ENCODE measurements around the gene ANKRD13D.

DNA sequence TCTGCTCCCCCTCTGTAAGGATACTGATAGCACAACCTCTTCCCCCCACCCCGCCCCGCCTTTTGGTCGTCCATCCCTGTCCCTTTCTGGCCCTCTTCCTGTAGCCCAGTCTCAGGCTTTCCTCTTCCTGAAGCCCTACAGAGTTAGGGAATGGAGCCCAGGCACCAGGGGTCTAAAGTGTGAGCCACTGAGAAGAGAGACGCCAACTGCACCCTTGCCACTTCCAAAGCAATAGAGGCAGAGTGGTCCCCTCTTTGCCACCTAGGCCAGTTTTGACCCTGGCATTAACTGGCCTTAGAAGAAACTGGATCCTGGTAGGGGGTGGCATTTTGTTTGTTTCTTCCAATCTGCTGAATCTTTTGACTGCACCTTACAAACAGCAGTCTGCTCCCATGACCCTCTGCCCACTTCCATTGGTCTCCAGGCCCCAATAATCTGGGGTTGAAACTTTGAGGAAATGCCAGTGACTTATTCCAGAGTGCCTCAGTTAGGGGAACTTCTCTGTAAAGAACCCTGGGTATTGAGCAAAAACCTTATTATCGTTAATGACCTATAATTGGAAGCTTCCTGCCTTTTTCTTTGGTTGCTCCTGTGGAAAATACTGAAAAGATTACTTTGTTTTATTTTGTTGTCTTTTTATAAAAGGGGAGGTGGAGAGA, 32.5 kb upstream of the ANKRD13D start:
- TF ChIP-seq, protein P1, sequence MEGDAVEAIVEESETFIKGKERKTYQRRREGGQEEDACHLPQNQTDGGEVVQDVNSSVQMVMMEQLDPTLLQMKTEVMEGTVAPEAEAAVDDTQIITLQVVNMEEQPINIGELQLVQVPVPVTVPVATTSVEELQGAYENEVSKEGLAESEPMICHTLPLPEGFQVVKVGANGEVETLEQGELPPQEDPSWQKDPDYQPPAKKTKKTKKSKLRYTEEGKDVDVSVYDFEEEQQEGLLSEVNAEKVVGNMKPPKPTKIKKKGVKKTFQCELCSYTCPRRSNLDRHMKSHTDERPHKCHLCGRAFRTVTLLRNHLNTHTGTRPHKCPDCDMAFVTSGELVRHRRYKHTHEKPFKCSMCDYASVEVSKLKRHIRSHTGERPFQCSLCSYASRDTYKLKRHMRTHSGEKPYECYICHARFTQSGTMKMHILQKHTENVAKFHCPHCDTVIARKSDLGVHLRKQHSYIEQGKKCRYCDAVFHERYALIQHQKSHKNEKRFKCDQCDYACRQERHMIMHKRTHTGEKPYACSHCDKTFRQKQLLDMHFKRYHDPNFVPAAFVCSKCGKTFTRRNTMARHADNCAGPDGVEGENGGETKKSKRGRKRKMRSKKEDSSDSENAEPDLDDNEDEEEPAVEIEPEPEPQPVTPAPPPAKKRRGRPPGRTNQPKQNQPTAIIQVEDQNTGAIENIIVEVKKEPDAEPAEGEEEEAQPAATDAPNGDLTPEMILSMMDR (IDR thresholded peaks at IDR 0.05) = no peak
- TF ChIP-seq POLR2A (IDR thresholded peaks at IDR 0.05) = no peak
